ENCODE results near the gene ZNF396.

ZNF396 gene

DNA sequence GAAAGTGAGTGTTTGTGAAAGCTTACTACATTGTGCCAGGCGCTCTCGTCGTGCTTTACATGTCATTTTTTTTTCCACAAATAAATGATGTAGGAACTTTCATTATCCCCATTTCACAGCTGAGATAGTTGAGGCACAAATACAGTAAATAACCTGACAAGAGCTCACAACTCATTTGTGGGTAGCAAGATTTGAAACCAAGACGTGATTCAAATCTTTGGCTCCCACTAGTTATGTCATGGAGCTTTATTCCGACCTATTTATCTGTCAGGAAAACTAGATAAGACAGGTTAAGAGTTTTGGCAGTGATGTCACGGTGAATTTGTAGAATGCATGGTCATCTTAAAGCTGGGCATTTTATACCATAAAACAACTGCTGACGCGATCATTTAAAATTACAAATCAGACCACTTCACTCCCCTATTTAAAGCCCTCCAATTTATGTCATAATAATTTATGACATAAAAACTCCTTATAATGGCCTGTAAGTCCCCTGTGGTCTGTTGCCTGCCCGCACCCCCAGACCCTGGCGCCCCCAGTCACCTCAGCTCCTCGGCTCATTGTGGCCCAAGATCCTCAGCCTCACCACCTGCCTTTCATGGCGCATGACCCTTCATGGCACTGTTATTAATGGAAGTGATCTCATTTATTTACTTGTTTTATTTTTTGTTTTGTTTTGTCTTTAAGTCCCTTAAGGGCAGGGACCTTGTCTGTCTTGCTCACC, 32.2 kb downstream of the ZNF396 start:
- peaks cover 3% of the 10 kb centered on the region for H3K36me3 ChIP-seq (ENCODE audit: control insufficient read depth, insufficient read depth, low read length)
- no peak for DNase-seq
- no peak overlapping the region for H2BK5ac ChIP-seq (ENCODE audit: low read length)
- H2AK5ac ChIP-seq (ENCODE audit: low read length), result no peak overlapping the region
- peak overlapping the region; percentile 82 for H4K8ac ChIP-seq (ENCODE audit: low read depth, low read length)
- peaks cover 34% of the 10 kb centered on the region for H3K79me2 ChIP-seq (ENCODE audit: control insufficient read depth, insufficient read depth, low read length)
- peak overlapping the region; percentile 98 for H2BK15ac ChIP-seq (replicated peaks; ENCODE audit: low read depth)
- peak overlapping the region; percentile 11 for H3K9ac ChIP-seq (ENCODE audit: low read length)
- H3K27me3 ChIP-seq (ENCODE audit: insufficient read depth, low read length, poor library complexity), result no peaks in the 10 kb centered on the region
- H4K5ac ChIP-seq (ENCODE audit: low read length), result peak overlapping the region; percentile 8
- no CpG with 5 or more reads among the region's 12 CpGs for WGBS (ENCODE audit: extremely low coverage, insufficient coverage, low lambda C conversion rate)
- H3K4me2 ChIP-seq (ENCODE audit: low read length), result peak overlapping the region; percentile 1
- peaks cover 8% of the 10 kb centered on the region for H3K79me1 ChIP-seq (ENCODE audit: low read length)
- H3K18ac ChIP-seq (ENCODE audit: low read length), result peak overlapping the region; percentile 88
- peak overlapping the region; percentile 31 for H3K56ac ChIP-seq (ENCODE audit: low read length)
- H3K4me1 ChIP-seq (ENCODE audit: control insufficient read depth, low read depth, low read length), result no peaks in the 10 kb centered on the region
- H3K27ac ChIP-seq (ENCODE audit: low read depth, low read length), result no peak overlapping the region
- H3K4me3 ChIP-seq (ENCODE audit: low read length), result no peak overlapping the region
- no peak overlapping the region for H3K23ac ChIP-seq (ENCODE audit: low read length)
- peak overlapping the region; percentile 48 for H3K4ac ChIP-seq (ENCODE audit: low read depth, low read length)
- no peak overlapping the region for H2BK120ac ChIP-seq (ENCODE audit: low read depth, low read length)

- WGBS (ENCODE audit: extremely low coverage, insufficient coverage, low lambda C conversion rate), result no CpG with 5 or more reads among the region's 64 CpGs
- Histone ChIP-seq H2AK5ac (ENCODE audit: low read length) (no peak within 1 kb of the TSS), H4K5ac (ENCODE audit: low read length) (peak within 1 kb of the TSS; percentile 8), H3K4me3 (ENCODE audit: low read length) (peak within 1 kb of the TSS; percentile 93), H3K79me1 (ENCODE audit: low read length) (peaks cover 11% of the 10 kb centered on the region), H2BK120ac (ENCODE audit: low read depth, low read length) (peak within 1 kb of the TSS; percentile 84), H2BK15ac (replicated peaks; ENCODE audit: low read depth) (peak within 1 kb of the TSS; percentile 98), H3K27me3 (ENCODE audit: insufficient read depth, low read length, poor library complexity) (no peaks in the 10 kb centered on the region), H3K4me1 (ENCODE audit: control insufficient read depth, low read depth, low read length) (no peaks in the 10 kb centered on the region), H3K4me2 (ENCODE audit: low read length) (peak within 1 kb of the TSS; percentile 86), H3K36me3 (ENCODE audit: control insufficient read depth, insufficient read depth, low read length) (peaks cover 6% of the 10 kb centered on the region), H3K56ac (ENCODE audit: low read length) (peak within 1 kb of the TSS; percentile 94), H3K9ac (ENCODE audit: low read length) (peak within 1 kb of the TSS; percentile 94), H3K79me2 (ENCODE audit: control insufficient read depth, insufficient read depth, low read length) (peaks cover 35% of the 10 kb centered on the region), H3K4ac (ENCODE audit: low read depth, low read length) (peak within 1 kb of the TSS; percentile 87), H3K27ac (ENCODE audit: low read depth, low read length) (peak within 1 kb of the TSS; percentile 90), H3K18ac (ENCODE audit: low read length) (peak within 1 kb of the TSS; percentile 88), H4K8ac (ENCODE audit: low read depth, low read length) (peak within 1 kb of the TSS; percentile 82), H2BK5ac (ENCODE audit: low read length) (peak within 1 kb of the TSS; percentile 58), H3K23ac (ENCODE audit: low read length) (no peak within 1 kb of the TSS)
- DNase-seq, result peak; percentile 98
These were observed 33.0 kb downstream of the ZNF396 start, which contains the start of gene ZNF24 for GRCh38 chr18:35343936-35344735. ZNF24 (minus strand) TSS chr18:35344420; CDS start chr18:35340650, 3,770 bp downstream.

- no peak overlapping the region for H2BK15ac ChIP-seq (replicated peaks; ENCODE audit: low read depth)
- no CpG with 5 or more reads among the region's 15 CpGs for WGBS (ENCODE audit: extremely low coverage, insufficient coverage, low lambda C conversion rate)
These were observed 33.6 kb downstream of the ZNF396 start for GRCh38 chr18:35343488-35343935.

GRCh38 chr18:35337286-35337685, 39.9 kb downstream of the ZNF396 start:
- Histone ChIP-seq H4K8ac (ENCODE audit: low read depth, low read length) (no peak overlapping the region), H3K4me3 (ENCODE audit: low read length) (no peak overlapping the region), H3K4ac (ENCODE audit: low read depth, low read length) (no peak overlapping the region), H3K23ac (ENCODE audit: low read length) (no peak overlapping the region), H3K18ac (ENCODE audit: low read length) (no peak overlapping the region), H3K4me2 (ENCODE audit: low read length) (no peak overlapping the region), H2BK15ac (replicated peaks; ENCODE audit: low read depth) (no peak overlapping the region), H3K79me2 (ENCODE audit: control insufficient read depth, insufficient read depth, low read length) (peaks cover 22% of the 10 kb centered on the region), H3K56ac (ENCODE audit: low read length) (no peak overlapping the region), H3K27me3 (ENCODE audit: insufficient read depth, low read length, poor library complexity) (no peaks in the 10 kb centered on the region), H2BK5ac (ENCODE audit: low read length) (no peak overlapping the region), H3K9ac (ENCODE audit: low read length) (no peak overlapping the region), H2BK120ac (ENCODE audit: low read depth, low read length) (no peak overlapping the region), H3K79me1 (ENCODE audit: low read length) (peaks cover 18% of the 10 kb centered on the region), H3K27ac (ENCODE audit: low read depth, low read length) (no peak overlapping the region), H4K5ac (ENCODE audit: low read length) (no peak overlapping the region), H3K4me1 (ENCODE audit: control insufficient read depth, low read depth, low read length) (no peaks in the 10 kb centered on the region), H2AK5ac (ENCODE audit: low read length) (no peak overlapping the region), H3K36me3 (ENCODE audit: control insufficient read depth, insufficient read depth, low read length) (peaks cover 17% of the 10 kb centered on the region)
- no peak for DNase-seq
- WGBS (ENCODE audit: extremely low coverage, insufficient coverage, low lambda C conversion rate), result no CpG with 5 or more reads among the region's 5 CpGs

More at GRCh38 chr18:35343488-35343935, 33.6 kb downstream of the ZNF396 start:
- peaks cover 10% of the 10 kb centered on the region for H3K36me3 ChIP-seq (ENCODE audit: control insufficient read depth, insufficient read depth, low read length)
- H2AK5ac ChIP-seq (ENCODE audit: low read length), result no peak overlapping the region
- no peak overlapping the region for H2BK120ac ChIP-seq (ENCODE audit: low read depth, low read length)
- peak overlapping the region; percentile 94 for H3K9ac ChIP-seq (ENCODE audit: low read length)
- DNase-seq, result no peak
- H3K56ac ChIP-seq (ENCODE audit: low read length), result peak overlapping the region; percentile 87
- H4K5ac ChIP-seq (ENCODE audit: low read length), result no peak overlapping the region
- peak overlapping the region; percentile 93 for H3K4me3 ChIP-seq (ENCODE audit: low read length)
- H3K23ac ChIP-seq (ENCODE audit: low read length), result no peak overlapping the region
- H3K79me1 ChIP-seq (ENCODE audit: low read length), result peaks cover 14% of the 10 kb centered on the region
- peaks cover 36% of the 10 kb centered on the region for H3K79me2 ChIP-seq (ENCODE audit: control insufficient read depth, insufficient read depth, low read length)
- H3K18ac ChIP-seq (ENCODE audit: low read length), result no peak overlapping the region
- no peaks in the 10 kb centered on the region for H3K27me3 ChIP-seq (ENCODE audit: insufficient read depth, low read length, poor library complexity)
- no peak overlapping the region for H3K27ac ChIP-seq (ENCODE audit: low read depth, low read length)
- H4K8ac ChIP-seq (ENCODE audit: low read depth, low read length), result no peak overlapping the region
- no peak overlapping the region for H2BK5ac ChIP-seq (ENCODE audit: low read length)
- H3K4me2 ChIP-seq (ENCODE audit: low read length), result peak overlapping the region; percentile 86
- no peak overlapping the region for H3K4ac ChIP-seq (ENCODE audit: low read depth, low read length)
- H3K4me1 ChIP-seq (ENCODE audit: control insufficient read depth, low read depth, low read length), result no peaks in the 10 kb centered on the region

- Histone ChIP-seq H3K27me3 (ENCODE audit: insufficient read depth, low read length, poor library complexity) (no peaks in the 10 kb centered on the region), H2AK5ac (ENCODE audit: low read length) (no peak overlapping the region)
- no CpG with 5 or more reads among the region's 4 CpGs for WGBS (ENCODE audit: extremely low coverage, insufficient coverage, low lambda C conversion rate)
These were observed 41.3 kb downstream of the ZNF396 start for GRCh38 chr18:35335866-35336265.

More at GRCh38 chr18:35335866-35336265, 41.3 kb downstream of the ZNF396 start:
- H3K4me2 ChIP-seq (ENCODE audit: low read length), result no peak overlapping the region
- no peak overlapping the region for H3K27ac ChIP-seq (ENCODE audit: low read depth, low read length)
- peaks cover 17% of the 10 kb centered on the region for H3K36me3 ChIP-seq (ENCODE audit: control insufficient read depth, insufficient read depth, low read length)
- no peak overlapping the region for H3K4ac ChIP-seq (ENCODE audit: low read depth, low read length)
- no peak for DNase-seq
- H4K8ac ChIP-seq (ENCODE audit: low read depth, low read length), result no peak overlapping the region
- no peak overlapping the region for H2BK15ac ChIP-seq (replicated peaks; ENCODE audit: low read depth)
- no peak overlapping the region for H3K23ac ChIP-seq (ENCODE audit: low read length)
- H3K79me2 ChIP-seq (ENCODE audit: control insufficient read depth, insufficient read depth, low read length), result peaks cover 10% of the 10 kb centered on the region
- no peak overlapping the region for H3K4me3 ChIP-seq (ENCODE audit: low read length)
- H3K18ac ChIP-seq (ENCODE audit: low read length), result no peak overlapping the region
- H3K56ac ChIP-seq (ENCODE audit: low read length), result no peak overlapping the region
- H2BK120ac ChIP-seq (ENCODE audit: low read depth, low read length), result no peak overlapping the region
- H3K79me1 ChIP-seq (ENCODE audit: low read length), result peaks cover 16% of the 10 kb centered on the region
- H2BK5ac ChIP-seq (ENCODE audit: low read length), result no peak overlapping the region
- no peak overlapping the region for H4K5ac ChIP-seq (ENCODE audit: low read length)
- H3K9ac ChIP-seq (ENCODE audit: low read length), result no peak overlapping the region
- H3K4me1 ChIP-seq (ENCODE audit: control insufficient read depth, low read depth, low read length), result no peaks in the 10 kb centered on the region

All from mesendoderm (in vitro differentiated cells).